Neuronal stem cell (in vitro differentiated cells): Measurements from ENCODE around the gene GPATCH8.
A peak's percentile ranks its signal among the peaks of the same experiment; 100 is the strongest.

Experiments
- DNase-seq: peaks from one replicate; pipeline ENCODE4 v3.0.0-alpha.2; 2013; ENCODE audit warnings: low spot score
- H2AFZ ChIP-seq: one replicate; pipeline ENCODE4 v1.6.1; 2013; ENCODE audit warnings: mild to moderate bottlenecking, low read length, inconsistent platforms
- H2AK5ac ChIP-seq: 2 replicates; pipeline ENCODE4 v1.6.1; 2013; ENCODE audit warnings: low read depth, mild to moderate bottlenecking, inconsistent platforms, low read length, moderate library complexity, mixed read lengths
- H2BK120ac ChIP-seq: 2 replicates; pipeline ENCODE4 v1.6.1; 2013; ENCODE audit warnings: low read depth, mild to moderate bottlenecking, inconsistent platforms, low read length, moderate library complexity, mixed read lengths
- H2BK12ac ChIP-seq: one replicate; pipeline ENCODE4 v1.6.1; 2013; ENCODE audit warnings: low read length, inconsistent platforms
- H2BK15ac ChIP-seq: 2 replicates; pipeline ENCODE4 v1.6.1; 2013; ENCODE audit warnings: mild to moderate bottlenecking, low read length, inconsistent platforms, mixed read lengths
- H2BK5ac ChIP-seq: one replicate; pipeline ENCODE4 v1.6.1; 2013; ENCODE audit warnings: inconsistent platforms, mild to moderate bottlenecking, low read length, moderate library complexity
- H3K14ac ChIP-seq: one replicate; pipeline ENCODE4 v1.6.1; 2013; ENCODE audit warnings: low read length, inconsistent platforms
- H3K18ac ChIP-seq: 2 replicates; pipeline ENCODE4 v1.6.1; 2013; ENCODE audit warnings: low read length, inconsistent platforms
- H3K23ac ChIP-seq: 2 replicates; pipeline ENCODE4 v1.6.1; 2013; ENCODE audit warnings: low read depth, mild to moderate bottlenecking, mixed read lengths, low read length, inconsistent platforms; ENCODE audit not compliant: poor library complexity
- H3K27ac ChIP-seq: replicated peaks from 3 replicates; pipeline ENCODE4 v1.5.1; 2013; ENCODE audit warnings: low read length, inconsistent platforms
- H3K27me3 ChIP-seq, 3 experiments: 2 replicates each; pipeline ENCODE4 v1.6.1; 2013; ENCODE audit warnings: low read length in 3 of 3, mild to moderate bottlenecking in 2 of 3, inconsistent platforms in 1 of 3, low read depth in 1 of 3, mixed read lengths in 1 of 3, moderate library complexity in 1 of 3; ENCODE audit not compliant: control insufficient read depth in 3 of 3, insufficient read depth in 3 of 3
- H3K36me3 ChIP-seq, 2 donors: replicated peaks in 1 of 2; 2 replicates each; pipeline ENCODE4 v1.6.1; 2013; ENCODE audit warnings: low read length in 2 of 2; ENCODE audit not compliant: control insufficient read depth in 2 of 2, insufficient read depth in 2 of 2
- H3K4ac ChIP-seq: 2 replicates; pipeline ENCODE4 v1.6.1; 2013; ENCODE audit warnings: inconsistent platforms, mild to moderate bottlenecking, low read length, moderate library complexity
- H3K4me1 ChIP-seq, 2 donors: 1 replicate in 1 of 2; 2 replicates in 1 of 2; pipeline ENCODE4 v1.6.1; 2013; ENCODE audit warnings: low read length in 2 of 2, low read depth in 1 of 2; ENCODE audit not compliant: control insufficient read depth in 2 of 2, insufficient read depth in 1 of 2
- H3K4me2 ChIP-seq: one replicate; pipeline ENCODE4 v1.6.1; 2013; ENCODE audit warnings: mild to moderate bottlenecking, low read length, inconsistent platforms; ENCODE audit not compliant: insufficient read depth, poor library complexity, severe bottlenecking
- H3K4me3 ChIP-seq, 2 donors: 2 replicates each; pipeline ENCODE4 v1.5.1; 2013; ENCODE audit warnings: low read length in 2 of 2, mild to moderate bottlenecking in 2 of 2, inconsistent platforms in 1 of 2, moderate library complexity in 1 of 2
- H3K79me1 ChIP-seq: one replicate; pipeline ENCODE4 v1.6.1; 2013; ENCODE audit warnings: low read depth, mild to moderate bottlenecking, inconsistent platforms, low read length, moderate library complexity
- H3K9ac ChIP-seq: one replicate; pipeline ENCODE4 v1.6.1; 2013; ENCODE audit warnings: mild to moderate bottlenecking, low read depth, low read length, inconsistent platforms; ENCODE audit not compliant: poor library complexity
- H3K9me3 ChIP-seq, 2 donors: replicated peaks in 1 of 2; 2 replicates each; pipeline versions ENCODE3 to v1.6.1; 2013; ENCODE audit warnings: low read length in 2 of 2, mild to moderate bottlenecking in 2 of 2, inconsistent platforms in 1 of 2, low read depth in 1 of 2, mixed read lengths in 1 of 2, moderate library complexity in 1 of 2; ENCODE audit not compliant: control insufficient read depth in 2 of 2, insufficient read depth in 1 of 2
- H4K8ac ChIP-seq: one replicate; pipeline ENCODE4 v1.6.1; 2013; ENCODE audit warnings: low read depth, mild to moderate bottlenecking, inconsistent platforms, low read length, moderate library complexity
- H4K91ac ChIP-seq: one replicate; pipeline ENCODE4 v1.6.1; 2013; ENCODE audit warnings: low read length, low read depth, mild to moderate bottlenecking, inconsistent platforms; ENCODE audit not compliant: poor library complexity
- WGBS, 2 donors: extraction: QIAGEN DNeasy Blood & Tissue Kit; methylation state at CpG; one replicate each; pipeline ENCODE4 v1.1.7; 2013; ENCODE audit warnings: missing lambda C conversion rate in 2 of 2, mixed read lengths in 1 of 2; ENCODE audit not compliant: insufficient read length in 2 of 2, insufficient replicate concordance in 1 of 2; ENCODE audit errors: extremely low coverage in 2 of 2; 5-methylcytosine and 5-hydroxymethylcytosine counted together

The GPATCH8 gene

DNA sequence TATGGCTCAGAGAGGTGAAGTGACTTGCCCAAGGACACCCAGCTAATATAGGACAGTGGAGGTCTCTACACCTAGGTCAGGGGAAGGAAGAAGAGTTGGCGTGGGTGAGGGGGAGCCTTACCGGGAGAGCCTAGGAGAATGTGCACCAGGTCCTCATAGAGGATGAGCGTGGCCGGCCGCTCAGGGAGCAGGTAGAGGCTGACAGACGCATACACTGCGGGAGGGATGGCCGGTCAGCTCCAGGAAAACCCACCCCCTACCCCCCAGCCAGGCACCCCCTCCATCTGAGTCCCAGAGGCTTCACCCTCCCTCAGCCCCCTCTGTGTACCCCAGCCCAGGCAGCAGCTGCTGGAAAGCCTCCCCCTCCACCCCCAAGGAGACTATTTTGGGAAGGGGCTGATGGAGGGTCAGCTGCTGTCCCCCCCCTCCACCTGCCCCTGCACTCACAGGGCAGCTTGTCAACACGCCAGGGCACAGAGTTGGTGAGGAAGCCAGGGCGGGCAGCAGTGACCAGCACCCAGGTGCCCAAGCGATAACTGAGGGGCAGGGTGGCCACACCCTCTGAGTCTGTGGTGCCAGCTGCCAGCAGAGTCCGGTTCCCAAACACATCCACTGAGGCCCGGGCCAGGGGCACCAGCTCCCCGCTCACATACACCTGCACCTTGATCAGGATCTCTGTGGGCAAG lies 143.6 kb downstream of the GPATCH8 start:
- Histone ChIP-seq H3K9ac (no peak overlapping the region), H3K79me1 (peaks cover 21% of the 10 kb centered on the region), H3K9me3 (no peaks in the 10 kb centered on the region), H3K27ac (no peak overlapping the region), H3K36me3 (peaks cover 11 to 48% of the 10 kb centered on the region in 2 donors), H3K23ac (no peak overlapping the region), H4K8ac (no peak overlapping the region), H3K4me3 (no peak overlapping the region), H3K4ac (no peak overlapping the region), H3K4me2 (no peak overlapping the region), H4K91ac (peak overlapping the region; percentile 5), H2AK5ac (peak overlapping the region; percentile 6), H3K18ac (no peak overlapping the region), H2AFZ (no peak overlapping the region), H2BK120ac (no peak overlapping the region), H2BK5ac (no peak overlapping the region), H2BK12ac (no peak overlapping the region), H3K14ac (no peak overlapping the region), H3K4me1 (peaks cover 23% of the 10 kb centered on the region in 2 donors), H3K27me3 (peaks cover 0 to 5% (median 0%) of the 10 kb centered on the region in 3 experiments), H2BK15ac (no peak overlapping the region)
- no peak for DNase-seq
- no CpG with 5 or more reads among the region's 14 CpGs for WGBS, 2 donors

DNA sequence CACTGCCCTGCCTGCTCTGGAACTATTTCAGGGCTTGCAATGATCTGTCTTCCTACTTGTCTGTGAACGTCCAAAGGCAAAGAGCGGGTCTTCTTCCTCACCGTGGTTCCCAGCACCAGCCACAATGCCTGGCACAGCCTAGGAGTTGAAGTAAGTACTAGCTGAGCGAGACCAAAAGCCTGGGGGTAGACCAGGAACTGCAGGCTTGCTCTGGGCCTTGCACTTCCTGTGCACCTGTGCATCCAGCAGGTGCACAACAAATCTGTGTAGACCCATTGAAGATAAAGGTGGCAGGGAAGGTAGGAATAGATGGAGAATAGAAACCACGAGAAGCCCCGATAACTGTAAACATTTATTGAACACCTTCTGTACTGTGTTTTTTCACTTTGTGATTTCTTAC lies 144.2 kb downstream of the GPATCH8 start:
- Histone ChIP-seq H3K14ac (no peak overlapping the region), H2BK15ac (no peak overlapping the region), H3K9me3 (no peaks in the 10 kb centered on the region), H3K23ac (no peak overlapping the region), H2BK120ac (no peak overlapping the region), H2AK5ac (no peak overlapping the region), H3K4me1 (peaks cover 22 to 23% of the 10 kb centered on the region in 2 donors), H3K9ac (no peak overlapping the region), H3K4me3 (no peak overlapping the region), H3K36me3 (peaks cover 11 to 48% of the 10 kb centered on the region in 2 donors), H3K79me1 (peaks cover 23% of the 10 kb centered on the region), H3K27ac (no peak overlapping the region), H3K4me2 (no peak overlapping the region), H4K91ac (no peak overlapping the region), H4K8ac (no peak overlapping the region), H3K27me3 (peaks cover 0 to 2% (median 1%) of the 10 kb centered on the region in 3 experiments), H2BK12ac (no peak overlapping the region), H2BK5ac (no peak overlapping the region), H3K18ac (no peak overlapping the region), H3K4ac (no peak overlapping the region), H2AFZ (no peak overlapping the region)
- no peak for DNase-seq
- WGBS, 2 donors, result no CpG with 5 or more reads among the region's 6 CpGs

DNA sequence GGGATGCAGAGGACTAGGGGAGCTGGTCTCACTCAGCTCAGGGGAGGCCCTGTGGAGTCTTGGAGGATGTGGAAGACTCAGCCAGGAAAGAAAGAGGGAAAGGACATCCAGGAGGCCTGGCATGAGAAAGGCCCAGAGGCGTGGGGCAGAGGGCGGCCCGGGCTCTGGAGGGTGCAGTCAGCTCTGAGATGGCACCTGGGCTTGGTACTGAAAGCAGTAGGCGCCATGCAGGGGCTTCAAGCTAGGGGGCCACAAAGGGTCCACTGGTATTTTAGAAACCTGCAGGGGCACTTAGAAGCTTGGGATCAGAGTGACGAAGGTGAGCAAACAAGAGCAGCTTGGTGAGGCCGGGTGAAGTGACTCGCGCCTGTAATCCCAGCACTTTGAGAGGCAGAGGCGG lies 145.1 kb downstream of the GPATCH8 start:
- Histone ChIP-seq H2BK120ac (no peak overlapping the region), H3K14ac (no peak overlapping the region), H4K8ac (no peak overlapping the region), H3K9ac (no peak overlapping the region), H3K9me3 (no peaks in the 10 kb centered on the region), H2AK5ac (no peak overlapping the region), H3K4ac (peak overlapping the region; percentile 29), H3K4me1 (peaks cover 21 to 25% of the 10 kb centered on the region in 2 donors), H3K27me3 (peaks cover 0 to 2% (median 0%) of the 10 kb centered on the region in 3 experiments), H3K4me2 (no peak overlapping the region), H3K4me3 (no peak overlapping the region), H2BK12ac (no peak overlapping the region), H3K23ac (no peak overlapping the region), H4K91ac (no peak overlapping the region), H2BK15ac (no peak overlapping the region), H3K79me1 (peaks cover 26% of the 10 kb centered on the region), H3K18ac (no peak overlapping the region), H2BK5ac (no peak overlapping the region), H3K27ac (no peak overlapping the region), H2AFZ (no peak overlapping the region), H3K36me3 (peaks cover 11 to 50% of the 10 kb centered on the region in 2 donors)
- WGBS, 2 donors, result no CpG with 5 or more reads among the region's 9 CpGs
- no peak for DNase-seq

DNA sequence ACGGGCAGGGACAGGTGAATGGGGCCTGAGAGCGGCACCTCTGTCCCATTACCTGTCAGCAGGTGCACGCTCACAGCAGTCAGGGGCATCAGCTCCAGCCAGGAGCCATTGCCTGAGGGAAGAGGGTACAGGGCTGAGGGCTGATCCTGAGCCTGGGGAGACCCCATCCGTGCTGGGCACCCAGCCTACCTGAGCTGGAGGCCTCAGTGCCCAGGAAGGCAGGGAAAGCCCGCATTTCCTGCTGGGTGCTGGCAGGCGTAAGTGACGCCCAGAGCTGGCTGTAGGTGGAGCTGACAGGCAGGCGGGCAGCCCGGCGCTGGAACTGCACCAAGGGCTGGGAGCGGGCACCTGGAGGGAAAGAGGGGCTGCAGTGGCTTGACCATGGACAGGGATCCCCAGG lies 147.0 kb downstream of the GPATCH8 start:
- H2BK5ac ChIP-seq, result no peak overlapping the region
- no CpG with 5 or more reads among the region's 11 CpGs for WGBS, 2 donors
- no peak overlapping the region for H2BK12ac ChIP-seq

More for the DNA sequence above, 147.0 kb downstream of the GPATCH8 start:
- peak overlapping the region; percentile 75 for H3K23ac ChIP-seq
- peaks cover 20 to 64% of the 10 kb centered on the region in 2 donors for H3K36me3 ChIP-seq
- H2BK120ac ChIP-seq, result no peak overlapping the region
- H3K27ac ChIP-seq, result no peak overlapping the region
- peaks cover 9 to 15% of the 10 kb centered on the region in 2 donors for H3K4me1 ChIP-seq
- peaks cover 0 to 2% (median 0%) of the 10 kb centered on the region in 3 experiments for H3K27me3 ChIP-seq
- no peak overlapping the region for H3K4me3 ChIP-seq
- H3K79me1 ChIP-seq, result peaks cover 16% of the 10 kb centered on the region
- H3K9ac ChIP-seq, result no peak overlapping the region
- no peak overlapping the region for H4K91ac ChIP-seq
- H3K4me2 ChIP-seq, result no peak overlapping the region
- H3K4ac ChIP-seq, result no peak overlapping the region
- no peak overlapping the region for H2BK15ac ChIP-seq
- DNase-seq, result no peak
- H2AK5ac ChIP-seq, result no peak overlapping the region
- peak overlapping the region; percentile 19 for H4K8ac ChIP-seq
- no peak overlapping the region for H3K14ac ChIP-seq
- no peak overlapping the region for H2AFZ ChIP-seq
- H3K18ac ChIP-seq, result peak overlapping the region; percentile 30
- no peaks in the 10 kb centered on the region for H3K9me3 ChIP-seq
